Heart left ventricle (tissue), 13 donors: ENCODE data around the gene CCNY.

Experiments
- POLR2A ChIP-seq, 2 donors: fragments of 450-650 bp; IDR thresholded peaks; one replicate each; pipeline ENCODE4 v1.6.1; 2017; ENCODE audit warnings: antibody characterized with exemption in 2 of 2, mild to moderate bottlenecking in 2 of 2, moderate library complexity in 2 of 2
- TF ChIP-seq, protein P1 (sequence below), 12 donors: fragments of 200-600 bp; sonication (generic) in 4 of 12; IDR thresholded peaks; one replicate each; pipeline versions ENCODE4 v1.5.0 to v1.8.0; 2018 to 2022; ENCODE audit warnings: antibody characterized with exemption in 12 of 12, mild to moderate bottlenecking in 5 of 12
- donor health status: ischemic (EF 13 %, LVEDD 7.1; RV severe dilation, severe dysfunction).
- donor health status: DM: no; HTN: yes; CAD: no.
- donor health status: DM: no; HTN: no; CAD: no.
- donor health status: ischemic (EF 25% LVEDD 6.9; RV normal size, moderate dysfunction).
- donor health status: ischemic (EF 25% LVEDD 5.7; RV mildly dilated, moderate dysfunction).
- donor health status: ischemic (EF 35%, LVEDD 5.7; RV mildly dilated, moderate dysfunction).
- donor health status: nonischemic (EF 11% LVEDD 7.7; RV severe dilation, severe dysfunction).
- donor health status: DM: yes; HTN: yes; CAD: no.
- donor health status: PGD.
- donor health status: ischemic (EF 29% LVEDD 5.4; RV normal size, mild dysfunction).
- donor health status: nonischemic (EF 23%, LVEDD 6.1; RV moderate dilation, normal function).

DNA sequence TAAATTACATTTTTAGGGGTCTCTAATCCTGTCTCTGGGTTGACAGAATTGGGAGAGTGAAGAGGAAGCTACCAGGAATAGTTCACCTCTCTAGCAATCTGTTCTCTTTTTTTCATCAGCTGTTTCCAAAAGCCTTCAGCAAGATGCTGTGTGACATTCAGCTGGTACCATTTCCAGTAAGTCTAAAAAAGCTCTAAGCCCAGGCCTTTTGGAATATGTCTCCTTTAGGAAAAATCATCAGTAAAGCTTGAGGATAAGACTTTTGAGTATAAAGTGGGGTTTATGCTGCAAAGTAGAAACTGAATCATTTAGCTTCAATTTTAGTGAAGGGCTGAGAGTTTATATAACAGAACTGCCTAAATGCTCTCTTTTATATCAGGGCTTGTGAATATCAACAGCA lies 81.5 kb downstream of the CCNY start:
- no peak for TF ChIP-seq POLR2A (IDR thresholded peaks at IDR 0.05)
- TF ChIP-seq, protein P1, sequence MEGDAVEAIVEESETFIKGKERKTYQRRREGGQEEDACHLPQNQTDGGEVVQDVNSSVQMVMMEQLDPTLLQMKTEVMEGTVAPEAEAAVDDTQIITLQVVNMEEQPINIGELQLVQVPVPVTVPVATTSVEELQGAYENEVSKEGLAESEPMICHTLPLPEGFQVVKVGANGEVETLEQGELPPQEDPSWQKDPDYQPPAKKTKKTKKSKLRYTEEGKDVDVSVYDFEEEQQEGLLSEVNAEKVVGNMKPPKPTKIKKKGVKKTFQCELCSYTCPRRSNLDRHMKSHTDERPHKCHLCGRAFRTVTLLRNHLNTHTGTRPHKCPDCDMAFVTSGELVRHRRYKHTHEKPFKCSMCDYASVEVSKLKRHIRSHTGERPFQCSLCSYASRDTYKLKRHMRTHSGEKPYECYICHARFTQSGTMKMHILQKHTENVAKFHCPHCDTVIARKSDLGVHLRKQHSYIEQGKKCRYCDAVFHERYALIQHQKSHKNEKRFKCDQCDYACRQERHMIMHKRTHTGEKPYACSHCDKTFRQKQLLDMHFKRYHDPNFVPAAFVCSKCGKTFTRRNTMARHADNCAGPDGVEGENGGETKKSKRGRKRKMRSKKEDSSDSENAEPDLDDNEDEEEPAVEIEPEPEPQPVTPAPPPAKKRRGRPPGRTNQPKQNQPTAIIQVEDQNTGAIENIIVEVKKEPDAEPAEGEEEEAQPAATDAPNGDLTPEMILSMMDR (IDR thresholded peaks at IDR 0.05), result no peak
